Glutamatergic neuron (in vitro differentiated cells): Measurements from ENCODE around the gene CDA. TPM values are rescaled to one million over a fixed set of nuclear protein-coding genes. Genes with fewer than 3 reads are reported as not detected.

Source experiments
- DNase-seq: peaks from one replicate; pipeline ENCODE4 v3.0.0; 2022
- H3K27ac Mint-ChIP-seq: one replicate; pipeline ENCODE4 v1.8.0; 2020; ENCODE audit warnings: mild to moderate bottlenecking, mixed read lengths, inconsistent platforms; ENCODE audit not compliant: unreplicated experiment
- H3K27me3 Mint-ChIP-seq: one replicate; pipeline ENCODE4 v1.8.0; 2020; ENCODE audit warnings: mild to moderate bottlenecking, moderate library complexity, mixed read lengths, inconsistent platforms; ENCODE audit not compliant: unreplicated experiment
- H3K36me3 Mint-ChIP-seq: one replicate; pipeline ENCODE4 v1.8.0; 2020; ENCODE audit warnings: mild to moderate bottlenecking, mixed read lengths, inconsistent platforms; ENCODE audit not compliant: unreplicated experiment
- H3K4me1 Mint-ChIP-seq: one replicate; pipeline ENCODE4 v1.8.0; 2020; ENCODE audit warnings: mild to moderate bottlenecking, low read depth, mixed read lengths, inconsistent platforms; ENCODE audit not compliant: unreplicated experiment
- H3K4me3 Mint-ChIP-seq: one replicate; pipeline ENCODE4 v1.8.0; 2020; ENCODE audit warnings: mild to moderate bottlenecking, mixed read lengths, inconsistent platforms; ENCODE audit not compliant: unreplicated experiment
- H3K9me3 Mint-ChIP-seq: one replicate; pipeline ENCODE4 v1.8.0; 2020; ENCODE audit warnings: mild to moderate bottlenecking, moderate library complexity, mixed read lengths, inconsistent platforms; ENCODE audit not compliant: unreplicated experiment
- CTCF ChIP-seq: fragments of 200-600 bp; sonication (generic); IDR thresholded peaks from one replicate; pipeline ENCODE4 v1.5.0; 2021; ENCODE audit not compliant: partially characterized antibody, unreplicated experiment
- total RNA-seq: library from RNA; stranded (reverse); fragmentation: NEBNext Ultra II Directional; extraction: Animal tissue kit (Norgen Biotek cat#: 25700); gene quantifications from one replicate; pipeline ENCODE4 v1.2.1, GENCODE V29; 2021; ENCODE audit not compliant: unreplicated experiment

Gene CDA
- total RNA-seq, 1 donor from 2014 or later: not detected

- Mint-ChIP-seq H3K9me3 (peaks cover 2% of the 10 kb centered on the region), H3K4me3 (no peak overlapping the region), H3K36me3 (peaks cover 6% of the 10 kb centered on the region)
Measured at GRCh38 chr1:20648438-20648837, 59.5 kb downstream of the CDA start.

GRCh38 chr1:20648946-20649345, 60.0 kb downstream of the CDA start:
- H3K9me3 Mint-ChIP-seq: peaks cover 2% of the 10 kb centered on the region

More at GRCh38 chr1:20648438-20648837, 59.5 kb downstream of the CDA start:
- Mint-ChIP-seq H3K27ac (no peak overlapping the region), H3K27me3 (peaks cover 4% of the 10 kb centered on the region), H3K4me1 (peaks cover 16% of the 10 kb centered on the region)
- DNase-seq: no peak
- no peak for TF ChIP-seq CTCF

GRCh38 chr1:20652300-20652699, 63.4 kb downstream of the CDA start:
- H3K36me3 Mint-ChIP-seq: peaks cover 6% of the 10 kb centered on the region
- peaks cover 2% of the 10 kb centered on the region for H3K9me3 Mint-ChIP-seq
- peaks cover 4% of the 10 kb centered on the region for H3K27me3 Mint-ChIP-seq
- peaks cover 16% of the 10 kb centered on the region for H3K4me1 Mint-ChIP-seq
- DNase-seq: no peak
- no peak overlapping the region for H3K4me3 Mint-ChIP-seq
- no peak overlapping the region for H3K27ac Mint-ChIP-seq
- no peak for TF ChIP-seq CTCF

More at GRCh38 chr1:20648946-20649345, 60.0 kb downstream of the CDA start:
- H3K27me3 Mint-ChIP-seq: peaks cover 4% of the 10 kb centered on the region
- H3K4me3 Mint-ChIP-seq: peak overlapping the region; percentile 16
- peaks cover 16% of the 10 kb centered on the region for H3K4me1 Mint-ChIP-seq
- TF ChIP-seq CTCF: no peak
- H3K27ac Mint-ChIP-seq: no peak overlapping the region
- no peak for DNase-seq
- peaks cover 6% of the 10 kb centered on the region for H3K36me3 Mint-ChIP-seq

GRCh38 chr1:20654104-20654690, 65.3 kb downstream of the CDA start:
- DNase-seq: no peak
- H3K9me3 Mint-ChIP-seq: peaks cover 2% of the 10 kb centered on the region
- H3K36me3 Mint-ChIP-seq: peaks cover 6% of the 10 kb centered on the region
- H3K4me3 Mint-ChIP-seq: no peak overlapping the region
- H3K27me3 Mint-ChIP-seq: peaks cover 3% of the 10 kb centered on the region
- H3K4me1 Mint-ChIP-seq: peaks cover 16% of the 10 kb centered on the region
- TF ChIP-seq CTCF: no peak
- no peak overlapping the region for H3K27ac Mint-ChIP-seq

- peaks cover 1% of the 10 kb centered on the region for H3K9me3 Mint-ChIP-seq
- no peak for TF ChIP-seq CTCF
- H3K4me1 Mint-ChIP-seq: peaks cover 10% of the 10 kb centered on the region
- H3K36me3 Mint-ChIP-seq: no peaks in the 10 kb centered on the region
- H3K4me3 Mint-ChIP-seq: no peak overlapping the region
- peaks cover 3% of the 10 kb centered on the region for H3K27me3 Mint-ChIP-seq
- no peak overlapping the region for H3K27ac Mint-ChIP-seq
- no peak for DNase-seq
Measured at GRCh38 chr1:20657024-20657423, 68.1 kb downstream of the CDA start.
